Measurements from ENCODE around the gene ERC2. TPM values are rescaled to one million over a fixed set of nuclear protein-coding genes. Genes with fewer than 3 reads are reported as not detected.

The ERC2 gene
- total and polyA plus RNA-seq, 2 of the 8 experiments (the other 6 are each of a cell fraction or from before 2014, with no cell fraction given), result 16.4 to 22.8 TPM

DNA sequence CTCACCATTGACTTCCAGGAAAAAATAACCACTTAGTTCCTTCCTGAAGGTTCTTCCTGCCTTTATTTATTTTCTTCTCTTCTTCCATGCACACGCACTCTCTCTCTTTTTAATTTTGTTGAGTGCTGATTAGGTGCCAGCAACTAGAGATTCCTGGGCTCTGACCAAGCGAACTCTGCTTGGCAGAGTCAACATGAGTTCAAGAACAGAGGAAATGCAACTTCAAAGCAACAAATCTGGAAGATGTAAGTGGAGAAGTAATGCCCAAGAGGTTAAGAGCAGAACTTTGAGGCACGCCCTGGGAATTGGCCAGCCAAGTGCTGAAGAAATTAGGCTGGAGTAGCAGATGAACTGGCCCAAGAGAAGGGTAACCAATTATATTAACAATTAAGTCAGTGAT is 8.5 kb downstream of the ERC2 start:
- Histone ChIP-seq H3K18ac (ENCODE audit: extremely low read depth, low read length) (no peak overlapping the region), H2BK15ac (ENCODE audit: low read length) (no peak overlapping the region), H3K4ac (replicated peaks; ENCODE audit: insufficient read length, low read depth, low read length) (no peak overlapping the region), H3K79me2 (ENCODE audit: control insufficient read depth in 1 of 2, insufficient read depth in 2 of 2, low read length in 2 of 2) (peaks cover 7 to 44% of the 10 kb centered on the region in 2 experiments; a peak in 1 of 4 replicates), H3K14ac (ENCODE audit: insufficient read length) (no peak overlapping the region), H4K20me1 (replicated peaks in 1 of 2; ENCODE audit: control insufficient read depth in 1 of 2, insufficient read depth in 2 of 2, low read length in 2 of 2) (peaks cover 4 to 5% of the 10 kb centered on the region in 2 experiments), H3K79me1 (ENCODE audit: low read depth, low read length) (peaks cover 6% of the 10 kb centered on the region; the same call in 1 of the 2 replicates), H2BK12ac (ENCODE audit: low read depth, low read length) (no peak overlapping the region), H2AK5ac (ENCODE audit: low read depth, low read length) (no peak overlapping the region), H4K5ac (ENCODE audit: insufficient read length, low read depth, low read length) (no peak overlapping the region), H2BK120ac (replicated peaks; ENCODE audit: low read depth, low read length) (no peak overlapping the region), H3K4me2 (ENCODE audit: insufficient read depth in 1 of 2, low read depth in 2 of 2, low read length in 2 of 2) (no peak overlapping the region), H3K4me3 (ENCODE audit: extremely low read depth in 1 of 4, insufficient read depth in 2 of 4, low read depth in 3 of 4, low read length in 4 of 4) (no peak overlapping the region), H3K27ac (ENCODE audit: low read depth, low read length) (no peak overlapping the region), H3K4me1 (replicated peaks in 1 of 4; ENCODE audit: control insufficient read depth in 3 of 4, insufficient read depth in 4 of 4, low read length in 3 of 4) (peaks cover 0 to 8% (median 2%) of the 10 kb centered on the region in 4 experiments; a peak in 2 of 7 replicates), H3K9me3 (ENCODE audit: insufficient read depth in 2 of 2, low read depth in 1 of 2, low read length in 1 of 2) (no peaks in the 10 kb centered on the region), H3K9ac (replicated peaks in 1 of 4; ENCODE audit: extremely low read depth in 1 of 4, low read depth in 3 of 4, low read length in 3 of 4) (no peak overlapping the region), H3K27me3 (replicated peaks in 1 of 4; ENCODE audit: control insufficient read depth in 3 of 4, extremely low read depth in 1 of 4, insufficient read depth in 3 of 4, low read length in 3 of 4) (no peaks in the 10 kb centered on the region), H4K8ac (ENCODE audit: extremely low read depth, insufficient read depth, low read length) (no peak overlapping the region), H2BK20ac (ENCODE audit: low read length) (no peak overlapping the region), H3K23ac (ENCODE audit: insufficient read length) (no peak overlapping the region), H3K56ac (replicated peaks; ENCODE audit: insufficient read length, low read depth, low read length) (no peak overlapping the region), H3K23me2 (ENCODE audit: low read depth, low read length) (no peaks in the 10 kb centered on the region), H4K91ac (replicated peaks; ENCODE audit: insufficient read length, low read length) (no peak overlapping the region), H3K36me3 (ENCODE audit: control insufficient read depth in 2 of 4, insufficient read depth in 4 of 4, low read length in 3 of 4) (no peaks in the 10 kb centered on the region), H2AFZ (ENCODE audit: low read length) (no peak overlapping the region), H2BK5ac (ENCODE audit: low read depth, low read length) (no peak overlapping the region)
- DNase-seq (ENCODE audit: low read depth in 1 of 2, low spot score in 2 of 2) (no peak), FAIRE-seq (no peak)
- WGBS, 2 experiments (ENCODE audit: extremely low coverage in 1 of 2, insufficient coverage in 1 of 2, insufficient read length in 1 of 2, insufficient replicate concordance in 2 of 2, low coverage in 1 of 2, low lambda C conversion rate in 2 of 2, missing lambda C conversion rate in 1 of 2), result 87% methylated on average over 3 of the region's 3 CpGs; no CpG with 5 or more reads in 1 of the 2 experiments
- POLR2A ChIA-PET (ENCODE audit: partially characterized antibody), result no interaction called here
- CTCF ChIA-PET (ENCODE audit: partially characterized antibody), result interaction anchor here (0.9 to 8.5 kb wide), 8 partner anchors 8 to 119 kb away, joined by 3 to 81 read pairs (median 4); partner anchors contain the start of gene ERC2
- TF ChIP-seq NANOG (IDR thresholded peaks at IDR 0.05; ENCODE audit: insufficient read depth, low read depth, low read length, poor library complexity, severe bottlenecking) (no peak), SAP30 (IDR thresholded peaks at IDR 0.05; ENCODE audit: insufficient read depth, insufficient replicate concordance, low read length) (no peak), ZNF274 (IDR thresholded peaks at IDR 0.05; ENCODE audit: borderline replicate concordance, extremely low read depth, low read length) (no peak), GTF2F1 (IDR thresholded peaks at IDR 0.05; ENCODE audit: borderline replicate concordance, low read depth, low read length) (no peak), TAF7 (optimal IDR thresholded peaks at IDR 0.05; ENCODE audit: borderline replicate concordance, low read depth, low read length) (no peak), CTBP2 (IDR thresholded peaks at IDR 0.05; ENCODE audit: borderline replicate concordance, insufficient read depth, insufficient read length, low read length) (no peak), TAF1 (IDR thresholded peaks at IDR 0.05; ENCODE audit: low read depth, low read length) (no peak), POLR2AphosphoS5 (IDR thresholded peaks at IDR 0.05; ENCODE audit: low read depth, low read length) (no peak)
- TF ChIP-seq, protein P1, sequence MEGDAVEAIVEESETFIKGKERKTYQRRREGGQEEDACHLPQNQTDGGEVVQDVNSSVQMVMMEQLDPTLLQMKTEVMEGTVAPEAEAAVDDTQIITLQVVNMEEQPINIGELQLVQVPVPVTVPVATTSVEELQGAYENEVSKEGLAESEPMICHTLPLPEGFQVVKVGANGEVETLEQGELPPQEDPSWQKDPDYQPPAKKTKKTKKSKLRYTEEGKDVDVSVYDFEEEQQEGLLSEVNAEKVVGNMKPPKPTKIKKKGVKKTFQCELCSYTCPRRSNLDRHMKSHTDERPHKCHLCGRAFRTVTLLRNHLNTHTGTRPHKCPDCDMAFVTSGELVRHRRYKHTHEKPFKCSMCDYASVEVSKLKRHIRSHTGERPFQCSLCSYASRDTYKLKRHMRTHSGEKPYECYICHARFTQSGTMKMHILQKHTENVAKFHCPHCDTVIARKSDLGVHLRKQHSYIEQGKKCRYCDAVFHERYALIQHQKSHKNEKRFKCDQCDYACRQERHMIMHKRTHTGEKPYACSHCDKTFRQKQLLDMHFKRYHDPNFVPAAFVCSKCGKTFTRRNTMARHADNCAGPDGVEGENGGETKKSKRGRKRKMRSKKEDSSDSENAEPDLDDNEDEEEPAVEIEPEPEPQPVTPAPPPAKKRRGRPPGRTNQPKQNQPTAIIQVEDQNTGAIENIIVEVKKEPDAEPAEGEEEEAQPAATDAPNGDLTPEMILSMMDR (IDR thresholded peaks at IDR 0.05; ENCODE audit: control extremely low read depth in 1 of 3, insufficient read depth in 1 of 3, low read depth in 1 of 3, low read length in 3 of 3), result no peak

Data from H1 (cell line).